Raji (cell line): ENCODE measurements around the gene ZFAND6.

Experiments
- POLR2A ChIP-seq: IDR thresholded peaks from 2 replicates; pipeline ENCODE4 v1.6.1; 2011; ENCODE audit warnings: low read depth, low read length, control low read depth; ENCODE audit not compliant: insufficient read depth

Gene ZFAND6

DNA sequence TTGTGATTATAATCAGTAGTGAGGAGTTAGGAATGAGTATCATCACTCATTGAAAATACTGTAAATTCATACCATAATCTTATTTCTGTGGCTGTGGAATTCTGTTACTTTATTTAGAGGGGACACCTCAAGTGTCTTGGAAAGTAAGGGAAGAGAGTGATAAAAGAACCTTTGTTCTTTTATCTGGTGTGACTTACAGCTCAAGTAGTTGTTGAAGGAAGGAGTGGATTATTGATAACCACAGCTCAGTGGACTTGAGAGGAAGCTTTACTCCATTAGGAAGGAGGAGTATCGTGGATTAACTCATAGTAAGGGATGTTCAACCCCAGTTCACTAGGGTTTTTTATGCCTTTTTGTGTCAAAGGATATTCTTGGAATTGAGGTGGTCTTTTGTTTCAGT, 61.2 kb downstream of the ZFAND6 start:
- TF ChIP-seq POLR2A = no peak

- no peak for TF ChIP-seq POLR2A
Observed at GRCh38 chr15:80121546-80121945, 62.1 kb downstream of the ZFAND6 start.

GRCh38 chr15:80123034-80123433, 63.6 kb downstream of the ZFAND6 start:
- TF ChIP-seq POLR2A = no peak

GRCh38 chr15:80127911-80128310, 68.4 kb downstream of the ZFAND6 start:
- TF ChIP-seq POLR2A = no peak

- no peak for TF ChIP-seq POLR2A
Observed at GRCh38 chr15:80132382-80132781, 72.9 kb downstream of the ZFAND6 start.

- TF ChIP-seq POLR2A = no peak
Observed at GRCh38 chr15:80136854-80137253, 77.4 kb downstream of the ZFAND6 start.

- TF ChIP-seq POLR2A = no peak
Observed at GRCh38 chr15:80138961-80139360, 79.5 kb downstream of the ZFAND6 start.

DNA sequence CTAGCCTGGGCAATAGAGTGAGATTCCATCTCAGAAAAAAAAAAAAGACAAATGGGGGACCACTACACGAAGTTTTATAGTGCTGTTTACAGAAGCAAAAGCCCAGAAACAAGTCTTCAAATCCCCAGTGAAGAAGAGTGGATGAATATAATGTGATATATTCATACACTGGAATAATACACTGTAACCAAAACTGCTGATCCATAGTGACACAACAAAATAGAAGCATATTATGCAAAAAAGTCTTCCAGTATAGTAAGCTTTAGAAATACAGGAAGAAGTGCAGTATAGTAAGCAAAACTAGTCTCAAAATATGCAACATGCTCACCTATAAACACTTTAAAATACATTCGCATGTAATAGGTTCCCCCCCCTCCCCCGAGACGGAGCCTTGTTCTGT, 81.4 kb downstream of the ZFAND6 start:
- TF ChIP-seq POLR2A = no peak

DNA sequence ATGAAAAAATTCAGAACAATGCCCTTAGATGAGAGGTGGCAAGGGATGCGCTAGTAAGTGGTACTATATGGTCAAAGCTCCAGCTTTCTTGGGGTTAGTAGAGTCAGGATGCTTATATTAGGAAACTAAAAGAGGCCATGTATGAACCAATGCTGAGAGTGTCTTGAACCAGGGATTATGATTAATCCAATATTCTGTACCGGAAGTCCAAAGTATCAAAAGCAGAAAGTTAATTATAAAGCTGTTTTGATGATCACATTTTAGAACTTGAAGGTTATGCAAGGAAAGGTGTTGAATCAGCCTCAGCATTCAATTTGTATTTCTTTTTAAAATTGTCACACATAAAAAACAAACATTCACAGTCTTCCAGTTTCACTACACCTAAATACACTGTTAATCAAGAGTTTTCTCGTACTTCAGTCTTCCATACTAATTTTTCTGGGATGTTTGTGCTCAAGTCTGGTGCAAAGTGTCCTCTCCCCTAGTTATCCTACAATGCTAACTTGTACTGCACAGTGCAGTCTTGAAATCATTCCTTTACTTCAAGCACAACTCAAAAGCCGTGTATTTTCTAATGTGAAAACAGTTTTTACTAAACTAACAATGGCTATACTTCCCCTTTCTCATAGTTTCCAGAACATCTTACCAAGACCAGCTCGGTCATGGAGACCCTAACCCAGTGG, 82.6 kb downstream of the ZFAND6 start:
- no peak for TF ChIP-seq POLR2A

DNA sequence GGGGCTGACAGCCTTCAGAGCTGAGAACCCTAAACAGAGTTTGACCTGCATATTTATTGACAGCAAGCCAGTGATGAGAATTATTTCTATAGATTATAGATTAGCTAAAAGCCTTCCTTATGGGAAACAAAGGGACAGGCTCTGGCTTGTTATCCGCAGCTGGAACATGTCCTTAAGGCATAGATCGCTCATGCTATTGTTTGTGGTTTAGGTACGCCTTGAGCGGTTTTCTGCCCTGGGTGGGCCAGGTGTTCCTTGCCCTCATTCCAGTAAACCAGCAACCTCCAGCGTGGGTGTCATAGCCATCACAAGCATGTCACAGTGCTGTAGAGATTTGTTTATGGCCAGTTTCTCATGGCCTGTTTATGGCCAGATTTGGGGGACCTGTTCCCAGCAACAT, 83.2 kb downstream of the ZFAND6 start:
- no peak for TF ChIP-seq POLR2A

GRCh38 chr15:80151148-80151547, 91.7 kb downstream of the ZFAND6 start:
- no peak for TF ChIP-seq POLR2A

DNA sequence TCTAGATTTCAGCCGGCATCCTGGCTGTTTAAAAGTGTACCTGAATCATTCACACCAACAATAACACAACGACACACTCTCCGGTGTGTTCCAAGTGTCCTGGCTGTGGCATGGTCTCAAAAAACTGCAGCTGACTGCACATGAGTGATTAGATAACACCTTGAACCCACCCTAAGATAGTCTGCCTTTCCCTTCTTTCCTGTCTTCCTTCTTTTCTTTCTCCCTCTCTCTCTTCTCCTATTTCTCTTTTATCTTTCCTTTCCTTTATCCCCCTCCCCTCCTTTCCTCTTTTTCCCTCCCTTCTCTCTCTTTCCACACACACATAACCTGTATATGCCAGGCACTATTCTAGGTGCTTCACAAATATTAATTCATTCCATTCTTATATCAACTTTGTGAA, 92.1 kb downstream of the ZFAND6 start:
- no peak for TF ChIP-seq POLR2A

DNA sequence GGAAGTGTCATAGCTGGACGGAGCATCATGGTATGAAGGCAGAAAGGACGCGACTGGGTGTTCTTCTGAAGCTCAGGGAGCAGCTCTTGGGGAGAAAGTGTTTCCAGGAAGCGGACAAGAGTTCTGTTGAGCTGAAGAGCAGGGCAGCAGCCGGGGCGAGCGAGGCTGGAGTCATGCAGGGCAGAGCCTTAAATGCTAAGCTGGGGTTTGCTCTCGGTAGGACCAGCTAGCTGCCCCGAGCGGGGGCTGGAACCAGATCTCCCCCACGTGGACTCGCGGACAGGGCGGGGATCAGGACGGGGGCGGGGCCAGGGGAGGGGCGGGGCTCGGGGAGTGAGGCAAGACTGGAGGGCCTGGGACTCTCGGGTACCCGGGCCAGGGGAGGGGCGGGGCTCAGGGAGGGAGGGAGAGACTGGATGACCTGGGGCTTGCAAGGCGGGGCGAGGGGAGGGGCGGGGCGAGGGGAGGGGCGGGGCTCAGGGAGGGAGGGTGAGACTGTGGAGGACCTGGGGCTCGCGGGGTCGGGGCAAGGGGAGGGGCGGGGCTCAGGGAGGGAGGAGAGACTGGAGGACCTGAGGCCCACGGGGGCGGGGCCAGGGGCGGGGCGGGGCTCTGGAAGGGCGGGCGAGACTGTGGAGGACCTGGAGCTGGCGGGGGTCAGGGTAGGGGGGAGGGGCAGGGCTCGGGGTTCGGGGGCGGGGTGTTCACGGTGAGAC, 92.9 kb downstream of the ZFAND6 start:
- TF ChIP-seq POLR2A = peak; percentile 50; the same call in 1 of the 2 replicates

DNA sequence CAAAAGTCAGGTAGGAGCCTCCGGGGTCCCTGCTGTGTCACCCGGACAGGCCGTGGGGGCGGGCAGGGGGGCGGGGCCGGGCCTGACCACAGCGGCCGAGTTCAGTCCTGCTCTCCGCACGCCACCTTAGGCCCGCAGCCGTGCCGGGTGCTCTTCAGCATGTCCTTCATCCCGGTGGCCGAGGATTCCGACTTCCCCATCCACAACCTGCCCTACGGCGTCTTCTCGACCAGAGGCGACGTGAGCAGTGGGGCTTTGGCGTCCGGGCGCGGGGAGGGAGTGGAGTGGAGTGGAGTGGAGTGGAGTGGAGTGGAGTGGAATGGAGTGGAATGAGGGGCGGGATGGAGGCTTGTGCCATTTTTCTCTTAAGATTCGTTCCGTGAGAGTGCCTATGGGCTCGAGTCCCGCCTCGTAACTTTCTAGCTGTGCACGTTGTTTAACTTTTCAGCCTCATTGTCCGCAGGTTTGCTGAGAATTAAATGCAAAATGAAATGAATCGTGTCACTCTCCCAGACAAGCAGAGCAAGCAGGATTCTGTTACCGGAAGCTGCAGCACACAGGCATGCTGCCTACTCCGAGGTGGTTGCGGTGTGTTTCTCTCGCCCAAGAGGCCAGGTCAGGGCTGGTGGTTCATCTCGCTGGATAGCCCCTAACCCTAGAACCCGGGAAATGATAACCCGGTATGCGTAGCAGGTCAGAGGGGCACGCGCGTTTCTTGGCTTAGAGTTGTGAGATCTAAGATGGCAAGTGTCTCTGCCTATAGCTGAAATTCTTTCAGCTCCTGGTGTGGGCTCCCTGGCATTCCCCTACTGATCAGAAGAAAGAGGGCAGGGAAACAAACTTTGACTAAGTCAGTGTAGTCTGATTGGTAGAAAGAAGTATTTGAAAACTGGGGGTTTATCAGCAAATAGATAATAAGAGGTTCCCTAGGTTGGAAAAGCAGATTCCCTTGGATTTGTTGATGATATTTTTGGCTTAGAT, 93.7 kb downstream of the ZFAND6 start, which contains the start of gene FAH:
Gene FAH, plus strand, starts transcription at position 104 of the 981 bp plus-strand sequence. Its CDS starts 56 bp downstream, at position 160.
- no peak for TF ChIP-seq POLR2A

- TF ChIP-seq POLR2A = no peak
Observed at GRCh38 chr15:80153900-80154299, 94.4 kb downstream of the ZFAND6 start.

- TF ChIP-seq POLR2A = no peak
Observed at GRCh38 chr15:80154336-80154735, 94.9 kb downstream of the ZFAND6 start.

DNA sequence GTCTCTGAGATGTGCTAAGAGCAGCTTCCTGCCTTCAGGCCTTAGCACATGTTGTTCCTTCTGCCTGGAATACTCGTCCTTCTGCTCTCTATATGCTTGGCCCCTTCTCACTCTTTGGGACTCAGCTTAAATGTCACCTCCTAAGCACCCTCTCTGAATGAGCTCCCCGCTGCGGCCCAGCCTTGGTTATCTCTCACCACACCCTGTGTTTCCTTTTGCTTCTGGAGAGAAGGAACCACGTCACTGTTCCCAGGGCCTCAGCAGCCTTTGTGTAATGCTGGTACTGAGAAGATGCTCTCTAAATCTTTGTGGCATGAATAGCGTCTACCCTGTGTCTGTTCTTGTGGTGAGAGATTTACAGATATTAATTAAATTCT, 95.5 kb downstream of the ZFAND6 start:
- TF ChIP-seq POLR2A = no peak
